ENCODE results near the gene SHROOM3.
A peak's percentile ranks its signal among the peaks of the same experiment; 100 is the strongest.

The SHROOM3 gene

DNA sequence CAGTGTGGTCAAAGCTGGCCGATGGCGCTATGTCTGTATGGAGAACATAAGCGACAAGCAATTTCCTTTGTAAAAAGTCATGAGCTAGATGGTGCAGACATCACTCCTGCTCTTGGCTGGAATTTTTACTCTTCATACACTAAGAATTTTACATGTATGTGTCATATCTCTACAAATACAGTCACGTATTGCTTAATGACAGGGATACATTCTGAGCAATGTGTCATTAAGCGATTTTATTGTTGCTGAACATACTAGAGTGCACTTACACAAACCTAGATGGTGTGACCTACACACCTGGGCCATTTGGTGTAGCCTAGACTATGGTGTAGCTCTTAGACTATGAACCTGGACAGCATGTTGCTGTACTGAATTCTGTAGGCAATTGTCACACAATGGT lies 277.5 kb downstream of the SHROOM3 start:
- TF ChIP-seq TAF1 (IDR thresholded peaks at IDR 0.05; ENCODE audit: borderline replicate concordance, insufficient read depth, low read length) (no peak), FOXP2 (optimal IDR thresholded peaks at IDR 0.05; ENCODE audit: borderline replicate concordance, extremely low read depth, extremely low read length, insufficient read depth) (no peak), POLR2AphosphoS5 (IDR thresholded peaks at IDR 0.05; ENCODE audit: low read depth, low read length) (no peak), SIN3A (IDR thresholded peaks at IDR 0.05; ENCODE audit: borderline replicate concordance, insufficient read depth, low read length) (no peak)
- TF ChIP-seq, protein P1, sequence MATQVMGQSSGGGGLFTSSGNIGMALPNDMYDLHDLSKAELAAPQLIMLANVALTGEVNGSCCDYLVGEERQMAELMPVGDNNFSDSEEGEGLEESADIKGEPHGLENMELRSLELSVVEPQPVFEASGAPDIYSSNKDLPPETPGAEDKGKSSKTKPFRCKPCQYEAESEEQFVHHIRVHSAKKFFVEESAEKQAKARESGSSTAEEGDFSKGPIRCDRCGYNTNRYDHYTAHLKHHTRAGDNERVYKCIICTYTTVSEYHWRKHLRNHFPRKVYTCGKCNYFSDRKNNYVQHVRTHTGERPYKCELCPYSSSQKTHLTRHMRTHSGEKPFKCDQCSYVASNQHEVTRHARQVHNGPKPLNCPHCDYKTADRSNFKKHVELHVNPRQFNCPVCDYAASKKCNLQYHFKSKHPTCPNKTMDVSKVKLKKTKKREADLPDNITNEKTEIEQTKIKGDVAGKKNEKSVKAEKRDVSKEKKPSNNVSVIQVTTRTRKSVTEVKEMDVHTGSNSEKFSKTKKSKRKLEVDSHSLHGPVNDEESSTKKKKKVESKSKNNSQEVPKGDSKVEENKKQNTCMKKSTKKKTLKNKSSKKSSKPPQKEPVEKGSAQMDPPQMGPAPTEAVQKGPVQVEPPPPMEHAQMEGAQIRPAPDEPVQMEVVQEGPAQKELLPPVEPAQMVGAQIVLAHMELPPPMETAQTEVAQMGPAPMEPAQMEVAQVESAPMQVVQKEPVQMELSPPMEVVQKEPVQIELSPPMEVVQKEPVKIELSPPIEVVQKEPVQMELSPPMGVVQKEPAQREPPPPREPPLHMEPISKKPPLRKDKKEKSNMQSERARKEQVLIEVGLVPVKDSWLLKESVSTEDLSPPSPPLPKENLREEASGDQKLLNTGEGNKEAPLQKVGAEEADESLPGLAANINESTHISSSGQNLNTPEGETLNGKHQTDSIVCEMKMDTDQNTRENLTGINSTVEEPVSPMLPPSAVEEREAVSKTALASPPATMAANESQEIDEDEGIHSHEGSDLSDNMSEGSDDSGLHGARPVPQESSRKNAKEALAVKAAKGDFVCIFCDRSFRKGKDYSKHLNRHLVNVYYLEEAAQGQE (IDR thresholded peaks at IDR 0.05; ENCODE audit: insufficient read depth in 1 of 2, low read depth in 2 of 2, low read length in 2 of 2) = no peak

DNA sequence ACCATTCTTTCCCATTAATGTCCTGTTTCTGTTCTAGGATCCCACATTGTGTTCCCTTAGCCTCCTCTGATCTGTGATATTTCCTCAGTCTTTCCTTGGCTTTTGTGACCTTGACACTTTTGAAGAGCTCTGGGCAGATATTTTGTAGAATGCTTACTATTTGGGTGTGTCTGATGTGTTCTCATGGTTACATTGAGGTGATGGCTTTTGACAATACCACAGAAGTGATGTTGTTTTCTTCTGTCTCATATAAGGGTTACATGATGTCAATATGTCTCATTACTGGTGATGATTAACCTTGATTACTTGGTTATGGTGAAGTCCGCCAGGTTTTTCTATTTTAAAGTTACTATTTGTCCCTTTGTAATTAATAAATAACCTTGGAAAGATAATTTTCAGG lies 279.2 kb downstream of the SHROOM3 start:
- no peak for TF ChIP-seq SIN3A (IDR thresholded peaks at IDR 0.05; ENCODE audit: borderline replicate concordance, insufficient read depth, low read length)
- TF ChIP-seq POLR2AphosphoS5 (IDR thresholded peaks at IDR 0.05; ENCODE audit: low read depth, low read length) = no peak
- no peak for TF ChIP-seq FOXP2 (optimal IDR thresholded peaks at IDR 0.05; ENCODE audit: borderline replicate concordance, extremely low read depth, extremely low read length, insufficient read depth)
- TF ChIP-seq, protein P1 (IDR thresholded peaks at IDR 0.05; ENCODE audit: insufficient read depth in 1 of 2, low read depth in 2 of 2, low read length in 2 of 2) = no peak
- no peak for TF ChIP-seq TAF1 (IDR thresholded peaks at IDR 0.05; ENCODE audit: borderline replicate concordance, insufficient read depth, low read length)

DNA sequence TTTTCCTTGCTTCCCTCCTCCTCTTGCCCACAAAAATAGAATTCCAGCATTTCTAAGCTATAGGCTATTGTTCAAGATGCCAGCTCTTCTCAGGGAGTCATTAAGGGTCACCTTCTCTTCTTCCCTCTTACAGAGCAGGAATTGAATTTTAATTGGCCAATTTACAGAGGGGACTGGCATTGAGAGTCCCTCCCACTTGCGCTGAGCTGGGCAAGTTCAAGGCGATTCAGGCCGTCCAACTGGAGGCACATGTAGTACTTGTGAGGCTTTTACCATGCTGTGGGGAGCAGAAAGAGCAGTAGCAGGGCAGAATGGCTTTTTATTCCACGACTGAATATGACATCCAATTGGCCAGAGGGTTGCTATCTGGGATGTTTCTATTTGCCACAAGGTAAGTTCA lies 281.0 kb downstream of the SHROOM3 start:
- TF ChIP-seq FOXP2 (optimal IDR thresholded peaks at IDR 0.05; ENCODE audit: borderline replicate concordance, extremely low read depth, extremely low read length, insufficient read depth) = no peak
- TF ChIP-seq TAF1 (IDR thresholded peaks at IDR 0.05; ENCODE audit: borderline replicate concordance, insufficient read depth, low read length) = no peak
- no peak for TF ChIP-seq SIN3A (IDR thresholded peaks at IDR 0.05; ENCODE audit: borderline replicate concordance, insufficient read depth, low read length)
- TF ChIP-seq POLR2AphosphoS5 (IDR thresholded peaks at IDR 0.05; ENCODE audit: low read depth, low read length) = no peak
- TF ChIP-seq, protein P1 (IDR thresholded peaks at IDR 0.05; ENCODE audit: insufficient read depth in 1 of 2, low read depth in 2 of 2, low read length in 2 of 2) = no peak

DNA sequence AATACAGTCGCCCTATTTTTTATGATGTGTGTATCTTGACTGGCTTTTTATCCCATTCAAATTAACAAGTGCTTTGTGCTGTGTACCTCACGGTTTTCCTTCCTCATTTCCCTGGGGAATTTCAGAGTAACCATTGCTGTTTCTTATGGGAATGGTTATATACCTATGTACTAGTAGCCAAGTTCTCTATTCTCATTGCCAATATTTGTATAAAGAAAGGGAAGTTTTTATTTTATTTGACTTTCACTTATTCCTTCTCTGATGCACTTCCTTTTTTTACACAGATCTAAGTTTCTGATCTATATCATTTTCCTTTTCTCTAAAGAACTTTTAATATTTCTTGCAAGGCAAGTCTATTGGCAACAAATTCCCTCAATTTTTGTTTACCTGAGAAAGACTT lies 281.6 kb downstream of the SHROOM3 start:
- TF ChIP-seq FOXP2 (optimal IDR thresholded peaks at IDR 0.05; ENCODE audit: borderline replicate concordance, extremely low read depth, extremely low read length, insufficient read depth) (no peak), POLR2AphosphoS5 (IDR thresholded peaks at IDR 0.05; ENCODE audit: low read depth, low read length) (no peak), TAF1 (IDR thresholded peaks at IDR 0.05; ENCODE audit: borderline replicate concordance, insufficient read depth, low read length) (no peak), SIN3A (IDR thresholded peaks at IDR 0.05; ENCODE audit: borderline replicate concordance, insufficient read depth, low read length) (no peak)
- TF ChIP-seq, protein P1 (IDR thresholded peaks at IDR 0.05; ENCODE audit: insufficient read depth in 1 of 2, low read depth in 2 of 2, low read length in 2 of 2) = no peak

DNA sequence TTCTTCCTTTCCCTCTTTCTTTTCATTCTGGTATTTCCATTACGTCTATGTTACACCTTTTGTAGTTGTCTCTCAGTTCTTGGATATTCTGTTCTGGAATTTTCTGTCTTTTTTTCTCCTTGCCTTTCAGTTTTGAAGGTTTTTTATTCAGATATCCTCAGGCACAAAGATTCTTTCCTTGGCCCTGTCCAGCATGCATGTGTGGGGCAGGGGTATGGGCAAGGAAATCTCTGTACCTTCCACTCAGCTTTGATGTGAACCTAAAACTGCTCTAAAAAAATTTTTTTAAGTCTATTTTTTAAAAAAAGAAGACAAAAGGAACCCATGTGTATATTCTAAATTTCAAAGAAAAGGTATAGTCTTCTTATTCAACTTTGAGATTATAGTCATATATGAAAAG lies 282.4 kb downstream of the SHROOM3 start:
- TF ChIP-seq POLR2AphosphoS5 (IDR thresholded peaks at IDR 0.05; ENCODE audit: low read depth, low read length) (no peak), FOXP2 (optimal IDR thresholded peaks at IDR 0.05; ENCODE audit: borderline replicate concordance, extremely low read depth, extremely low read length, insufficient read depth) (no peak), SIN3A (IDR thresholded peaks at IDR 0.05; ENCODE audit: borderline replicate concordance, insufficient read depth, low read length) (no peak)
- TF ChIP-seq, protein P1 (IDR thresholded peaks at IDR 0.05; ENCODE audit: insufficient read depth in 1 of 2, low read depth in 2 of 2, low read length in 2 of 2) = peak in 1 of 2 experiments; percentile 66; a peak in 2 of 4 replicates

Measured in PFSK-1 (cell line).